ENCODE data around the gene AHNAK. TPM values are rescaled to one million over a fixed set of nuclear protein-coding genes. Genes with fewer than 3 reads are reported as not detected.

AHNAK gene
- total RNA-seq, 3 donors from 2014 or later (not counting 1 experiment from before 2014, with no cell fraction given) = 623 to 740 (median 677) TPM

DNA sequence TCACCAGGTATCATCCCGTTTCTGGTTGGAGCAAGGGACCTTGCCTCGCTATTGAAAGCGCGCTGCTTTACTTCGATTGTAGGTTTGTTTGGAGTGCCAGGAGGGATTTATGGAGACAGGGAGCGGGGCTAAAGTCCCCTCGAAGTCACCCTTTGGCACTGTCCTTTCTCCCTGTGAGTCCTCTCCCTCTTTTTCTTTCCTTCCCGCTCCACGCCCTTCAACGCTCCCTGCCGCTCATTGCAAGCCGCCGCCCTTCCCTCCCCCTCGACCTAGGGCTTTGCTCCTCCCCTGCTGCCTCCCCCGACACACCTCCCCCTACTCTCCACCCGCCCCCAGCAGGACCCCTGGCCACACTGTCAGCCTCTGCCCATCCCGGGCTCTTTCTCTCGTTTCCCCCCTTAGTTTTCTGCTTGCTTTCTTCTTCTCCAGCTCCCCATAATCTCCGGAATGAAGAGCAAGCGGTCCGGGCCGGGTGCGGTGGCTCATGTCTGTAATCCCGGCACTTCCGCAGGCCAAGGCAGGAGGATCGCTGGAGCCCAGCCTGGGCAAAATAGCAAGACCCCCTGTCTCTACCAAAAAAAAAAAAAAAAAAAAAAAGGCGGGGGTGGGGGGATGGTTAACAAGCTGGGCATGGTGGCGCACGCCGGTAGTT lies 41.0 kb downstream of the AHNAK start:
- DNase-seq (no peak), ATAC-seq (no peak)
- H3K27me3 Mint-ChIP-seq (ENCODE audit: low read depth in 2 of 2) = peaks cover 0 to 3% of the 10 kb centered on the region in 2 donors
- Histone ChIP-seq H3K4me3 (ENCODE audit: low read length) (no peak overlapping the region), H3K27me3 (ENCODE audit: control insufficient read depth, insufficient read depth, low read length) (no peaks in the 10 kb centered on the region), H3K36me3 (ENCODE audit: control insufficient read depth, insufficient read depth, low read length) (no peaks in the 10 kb centered on the region), H3K4me1 (ENCODE audit: control insufficient read depth, insufficient read depth, low read length) (peaks cover 16% of the 10 kb centered on the region), H3K9me3 (ENCODE audit: control insufficient read depth, insufficient read depth, low read length) (no peaks in the 10 kb centered on the region), H3K27ac (ENCODE audit: low read length) (no peak overlapping the region)
- peaks cover 9 to 20% of the 10 kb centered on the region in 2 donors for H3K4me1 Mint-ChIP-seq
- H3K27ac Mint-ChIP-seq = peak overlapping the region in 1 of 2 donors; percentile 16
- TF ChIP-seq, protein P1, sequence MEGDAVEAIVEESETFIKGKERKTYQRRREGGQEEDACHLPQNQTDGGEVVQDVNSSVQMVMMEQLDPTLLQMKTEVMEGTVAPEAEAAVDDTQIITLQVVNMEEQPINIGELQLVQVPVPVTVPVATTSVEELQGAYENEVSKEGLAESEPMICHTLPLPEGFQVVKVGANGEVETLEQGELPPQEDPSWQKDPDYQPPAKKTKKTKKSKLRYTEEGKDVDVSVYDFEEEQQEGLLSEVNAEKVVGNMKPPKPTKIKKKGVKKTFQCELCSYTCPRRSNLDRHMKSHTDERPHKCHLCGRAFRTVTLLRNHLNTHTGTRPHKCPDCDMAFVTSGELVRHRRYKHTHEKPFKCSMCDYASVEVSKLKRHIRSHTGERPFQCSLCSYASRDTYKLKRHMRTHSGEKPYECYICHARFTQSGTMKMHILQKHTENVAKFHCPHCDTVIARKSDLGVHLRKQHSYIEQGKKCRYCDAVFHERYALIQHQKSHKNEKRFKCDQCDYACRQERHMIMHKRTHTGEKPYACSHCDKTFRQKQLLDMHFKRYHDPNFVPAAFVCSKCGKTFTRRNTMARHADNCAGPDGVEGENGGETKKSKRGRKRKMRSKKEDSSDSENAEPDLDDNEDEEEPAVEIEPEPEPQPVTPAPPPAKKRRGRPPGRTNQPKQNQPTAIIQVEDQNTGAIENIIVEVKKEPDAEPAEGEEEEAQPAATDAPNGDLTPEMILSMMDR (IDR thresholded peaks at IDR 0.05) = no peak
- intact Hi-C loops (cut with micrococcal nuclease) = no loop called here
- 73% methylated on average over 26 of the region's 30 CpGs for WGBS (ENCODE audit: insufficient coverage)
- H3K4me3 Mint-ChIP-seq = no peak overlapping the region
- no peaks in the 10 kb centered on the region for H3K36me3 Mint-ChIP-seq
- no peaks in the 10 kb centered on the region for H3K9me3 Mint-ChIP-seq

DNA sequence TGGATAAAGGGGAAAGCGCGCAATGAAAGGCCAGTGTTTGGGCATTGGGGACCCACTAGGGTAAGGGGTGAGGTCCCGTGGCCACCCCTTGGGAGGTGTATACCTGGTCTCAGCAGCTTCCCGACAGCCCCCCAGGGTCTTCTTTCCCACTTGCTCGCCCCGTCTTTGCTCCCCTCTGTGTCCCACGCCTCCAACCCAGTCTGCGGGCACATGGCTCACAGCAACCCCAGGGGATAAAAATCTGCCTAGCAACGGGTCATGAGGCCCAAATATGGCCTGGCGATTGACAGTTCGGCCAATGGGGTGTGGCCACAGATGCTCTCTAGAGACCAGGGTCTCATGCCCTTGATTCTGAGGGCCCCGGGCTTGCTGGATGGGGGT lies 41.6 kb downstream of the AHNAK start:
- intact Hi-C loops (cut with micrococcal nuclease) = no loop called here

DNA sequence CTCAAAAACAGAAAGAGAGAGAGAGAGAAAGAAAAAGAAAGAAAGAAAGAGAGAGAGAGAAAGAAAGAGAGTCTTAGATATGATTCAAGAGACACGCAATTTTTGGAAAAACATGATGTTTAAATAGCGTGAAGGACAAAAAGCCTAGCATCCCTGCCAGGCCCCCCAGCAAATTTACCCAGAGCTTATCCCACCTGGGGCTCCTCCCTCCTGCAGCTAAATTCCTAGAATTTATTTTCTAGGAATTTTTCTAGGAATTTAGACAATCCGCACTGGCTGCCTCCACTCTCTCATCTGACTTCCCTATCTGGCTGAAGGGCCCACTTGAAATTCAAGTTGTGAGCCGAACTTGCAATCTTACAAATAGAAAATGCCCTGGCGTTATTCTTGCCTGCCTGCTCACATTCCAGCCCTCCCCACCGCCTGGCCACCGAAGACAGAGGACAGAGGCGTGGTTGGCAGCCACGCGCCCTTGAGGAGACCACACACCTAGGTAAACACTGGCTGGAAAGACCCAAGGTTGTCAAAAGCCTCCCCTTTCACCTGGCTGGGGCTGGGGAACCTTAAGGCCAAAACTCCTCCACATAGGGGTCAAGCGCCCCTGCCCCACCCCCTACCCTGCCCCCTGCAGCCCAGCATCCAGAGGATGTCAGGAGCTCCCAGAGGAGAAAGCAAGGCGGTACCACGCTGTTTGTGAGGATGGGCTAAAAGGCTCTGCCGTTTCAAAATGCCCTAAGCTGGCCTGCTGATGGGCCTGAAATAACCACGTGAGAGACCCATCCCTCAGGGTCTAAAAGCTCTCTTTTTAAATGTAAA lies 42.2 kb downstream of the AHNAK start:
- TF ChIP-seq, protein P1 (IDR thresholded peaks at IDR 0.05) = no peak
- Mint-ChIP-seq H3K27me3 (ENCODE audit: low read depth in 2 of 2) (peaks cover 0 to 3% of the 10 kb centered on the region in 2 donors), H3K27ac (no peak overlapping the region), H3K4me1 (peaks cover 9 to 24% of the 10 kb centered on the region in 2 donors), H3K4me3 (no peak overlapping the region), H3K36me3 (no peaks in the 10 kb centered on the region), H3K9me3 (no peaks in the 10 kb centered on the region)
- Histone ChIP-seq H3K27ac (ENCODE audit: low read length) (no peak overlapping the region), H3K4me3 (ENCODE audit: low read length) (no peak overlapping the region), H3K9me3 (ENCODE audit: control insufficient read depth, insufficient read depth, low read length) (no peaks in the 10 kb centered on the region), H3K4me1 (ENCODE audit: control insufficient read depth, insufficient read depth, low read length) (peaks cover 16% of the 10 kb centered on the region), H3K36me3 (ENCODE audit: control insufficient read depth, insufficient read depth, low read length) (no peaks in the 10 kb centered on the region), H3K27me3 (ENCODE audit: control insufficient read depth, insufficient read depth, low read length) (no peaks in the 10 kb centered on the region)
- 85% methylated on average over 14 of the region's 15 CpGs for WGBS (ENCODE audit: insufficient coverage)
- no peak for ATAC-seq
- no peak for DNase-seq
- intact Hi-C loops (cut with micrococcal nuclease) = no loop called here

More for the DNA sequence above, 41.6 kb downstream of the AHNAK start:
- Histone ChIP-seq H3K27me3 (ENCODE audit: control insufficient read depth, insufficient read depth, low read length) (no peaks in the 10 kb centered on the region), H3K4me3 (ENCODE audit: low read length) (no peak overlapping the region), H3K9me3 (ENCODE audit: control insufficient read depth, insufficient read depth, low read length) (no peaks in the 10 kb centered on the region), H3K4me1 (ENCODE audit: control insufficient read depth, insufficient read depth, low read length) (peaks cover 16% of the 10 kb centered on the region), H3K27ac (ENCODE audit: low read length) (no peak overlapping the region), H3K36me3 (ENCODE audit: control insufficient read depth, insufficient read depth, low read length) (no peaks in the 10 kb centered on the region)
- 86% methylated on average over 12 of the region's 12 CpGs for whole genome bisulfite sequencing (ENCODE audit: insufficient coverage)
- Mint-ChIP-seq H3K4me3 (no peak overlapping the region), H3K9me3 (no peaks in the 10 kb centered on the region), H3K4me1 (peaks cover 9 to 20% of the 10 kb centered on the region in 2 donors), H3K36me3 (no peaks in the 10 kb centered on the region), H3K27ac (peak overlapping the region in 1 of 2 donors; percentile 16), H3K27me3 (ENCODE audit: low read depth in 2 of 2) (peaks cover 0 to 3% of the 10 kb centered on the region in 2 donors)
- ATAC-seq (no peak), DNase-seq (no peak)
- TF ChIP-seq, protein P1 (IDR thresholded peaks at IDR 0.05) = no peak
